GM21360 (cell line): ENCODE measurements around the gene SELENOO.

Source experiments
- ATAC-seq: cut with Tn5 transposase; IDR thresholded peaks from one replicate; pipeline ENCODE4 v1.9.1; 2021; ENCODE audit warnings: mild to moderate bottlenecking, moderate library complexity; ENCODE audit not compliant: unreplicated experiment

Gene SELENOO

GRCh38 chr22:50264946-50265669 lies 64.3 kb downstream of the SELENOO start:
- no peak for ATAC-seq

DNA sequence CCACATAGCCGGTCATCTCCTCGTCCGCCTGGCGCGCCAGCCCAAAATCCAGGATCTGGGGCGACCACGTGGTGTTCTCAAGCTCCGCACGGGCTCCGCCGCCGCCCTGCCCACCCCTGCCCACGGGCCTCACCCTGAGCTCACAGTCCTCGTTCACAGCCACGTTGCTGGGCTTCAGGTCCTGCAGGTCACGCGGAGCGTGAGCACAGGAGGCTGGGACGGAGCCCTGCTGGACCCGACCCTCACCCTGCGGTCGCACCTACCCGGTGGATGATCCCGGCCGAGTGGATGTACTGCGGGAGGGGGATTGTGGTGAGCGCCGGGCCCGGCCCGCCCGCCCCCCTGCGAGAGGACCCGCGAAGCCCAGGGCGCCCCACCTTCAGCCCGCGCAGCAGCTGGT lies 66.2 kb downstream of the SELENOO start:
- no peak for ATAC-seq
